ENCODE results near the gene XXYLT1.

XXYLT1 gene

DNA sequence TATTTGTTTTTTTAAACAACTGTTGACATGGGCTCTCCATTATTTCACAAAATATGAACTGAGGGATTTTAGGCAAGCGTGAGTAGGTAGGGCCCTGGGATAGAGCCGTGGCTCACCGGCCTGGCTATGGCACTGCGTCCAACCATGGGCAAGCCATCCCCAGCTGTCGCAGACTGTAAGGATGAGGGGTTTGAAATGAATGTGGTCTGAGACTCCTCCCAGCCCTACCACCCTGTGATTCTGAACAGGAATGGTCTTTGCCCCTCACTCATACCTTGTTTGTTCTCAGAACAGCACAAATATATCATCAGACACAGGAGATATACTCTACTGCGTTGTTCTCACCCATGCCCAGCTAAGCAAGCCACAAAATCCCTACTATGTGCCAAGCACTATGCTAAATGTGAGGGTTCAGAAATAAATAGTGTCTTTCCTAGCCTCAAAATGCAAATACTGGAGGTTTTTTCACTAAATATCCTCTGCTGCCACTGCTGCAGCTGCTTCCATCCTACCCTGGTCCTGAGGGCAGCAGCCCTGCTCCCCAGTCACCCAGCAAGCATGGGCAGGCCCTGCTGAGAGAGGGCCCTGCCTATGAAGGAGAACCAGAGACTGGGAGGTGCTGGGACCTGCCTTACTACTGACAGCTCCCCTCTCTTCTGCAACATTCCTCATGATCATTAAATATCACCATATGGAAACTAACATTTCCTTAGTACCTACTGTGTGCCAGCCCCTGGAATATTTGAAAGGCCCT lies 102.8 kb downstream of the XXYLT1 start:
- intact Hi-C loops (cut with micrococcal nuclease), result loop anchor here (10.0 kb wide), 1 partner anchor 57 kb away; no protein-coding TSS in a partner anchor
- peaks cover 64% of the 10 kb centered on the region for H3K4me1 Mint-ChIP-seq (ENCODE audit: low read depth)
- peaks cover 14% of the 10 kb centered on the region for H3K36me3 Mint-ChIP-seq (ENCODE audit: low read depth)
- no peak overlapping the region for H3K4me3 Mint-ChIP-seq
- H3K9me3 Mint-ChIP-seq, result no peaks in the 10 kb centered on the region
- H3K27me3 Mint-ChIP-seq, result no peaks in the 10 kb centered on the region
- no peak overlapping the region for H3K27ac Mint-ChIP-seq

DNA sequence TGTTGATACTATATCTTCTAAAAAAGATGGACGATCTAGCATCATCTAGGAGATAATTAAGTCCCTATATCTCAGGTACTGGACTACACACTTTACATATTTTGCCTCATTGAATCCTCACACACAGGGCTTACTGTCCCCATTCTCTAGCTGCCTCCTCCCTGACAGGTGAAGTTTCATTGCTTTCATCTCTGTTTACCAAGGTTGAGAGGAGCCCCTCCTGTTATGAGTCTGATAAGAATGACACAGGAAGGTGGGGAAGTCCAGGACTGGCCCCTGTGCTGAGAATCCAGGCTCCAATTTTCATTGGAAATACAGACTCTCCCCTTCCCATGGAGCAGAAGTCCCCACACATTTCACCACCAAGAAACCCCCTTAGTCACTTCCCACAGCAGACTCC lies 105.2 kb downstream of the XXYLT1 start:
- Mint-ChIP-seq H3K9me3 (no peaks in the 10 kb centered on the region), H3K4me3 (no peak overlapping the region), H3K27ac (no peak overlapping the region), H3K36me3 (ENCODE audit: low read depth) (peaks cover 9% of the 10 kb centered on the region), H3K27me3 (no peaks in the 10 kb centered on the region), H3K4me1 (ENCODE audit: low read depth) (peaks cover 64% of the 10 kb centered on the region)
- intact Hi-C loops (cut with micrococcal nuclease), result loop anchor here (10.0 kb wide), 1 partner anchor 59 kb away; no protein-coding TSS in a partner anchor

DNA sequence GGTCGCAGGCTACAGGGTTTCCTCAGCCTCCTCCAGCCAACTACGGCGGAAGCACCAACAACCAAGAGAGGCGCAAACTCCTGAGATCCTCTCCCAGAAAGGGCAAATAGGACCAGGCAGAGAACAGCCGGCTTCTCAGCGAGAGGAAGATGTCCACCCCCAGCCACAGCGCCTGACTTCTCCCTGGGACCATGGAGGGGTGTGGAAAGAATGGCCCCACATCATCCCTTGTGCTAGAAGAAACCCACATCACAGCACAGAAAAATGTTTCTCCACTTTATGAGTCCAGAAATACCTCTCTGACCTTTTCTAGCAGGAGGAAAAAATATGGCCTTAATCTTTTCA lies 105.7 kb downstream of the XXYLT1 start:
- H3K27ac Mint-ChIP-seq, result peak overlapping the region; percentile 78

DNA sequence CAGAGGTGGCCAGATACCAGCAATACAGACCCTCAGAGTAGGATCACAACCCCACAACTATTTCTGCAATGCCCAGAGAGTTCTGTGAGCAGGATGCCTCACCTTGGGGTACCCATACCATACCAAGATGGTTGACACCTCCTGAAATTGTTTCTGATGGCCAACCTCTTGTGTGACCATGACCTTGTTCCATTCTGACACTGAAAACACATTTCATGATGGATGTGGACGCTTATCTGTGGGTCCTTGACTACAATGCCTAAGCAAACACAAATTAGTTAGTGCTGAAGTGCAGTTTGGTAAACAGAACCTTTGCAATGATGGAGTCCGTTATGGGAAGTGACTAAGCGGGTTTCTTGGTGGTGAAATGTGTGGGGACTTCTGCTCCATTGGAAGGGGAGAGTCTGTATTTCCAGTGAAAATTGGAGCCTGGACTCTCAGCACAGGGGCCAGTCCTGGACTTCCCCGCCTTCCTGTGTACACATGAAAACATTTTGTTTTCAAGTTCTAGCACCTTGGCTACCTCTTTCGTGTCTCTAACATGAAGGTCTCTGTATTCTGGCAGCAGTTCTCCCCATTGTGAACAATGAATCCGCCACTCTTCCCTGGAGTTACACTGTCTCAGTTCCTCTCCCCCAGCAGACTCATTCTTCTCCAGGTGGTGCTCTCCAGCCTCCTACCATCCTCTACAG lies 106.2 kb downstream of the XXYLT1 start:
- H3K4me3 Mint-ChIP-seq, result peak overlapping the region; percentile 18
- no peaks in the 10 kb centered on the region for H3K27me3 Mint-ChIP-seq
- peaks cover 13% of the 10 kb centered on the region for H3K36me3 Mint-ChIP-seq (ENCODE audit: low read depth)
- H3K27ac Mint-ChIP-seq, result peak overlapping the region; percentile 78
- intact Hi-C loops (cut with micrococcal nuclease), result loop anchor here (10.0 kb wide), 1 partner anchor 60 kb away; no protein-coding TSS in a partner anchor
- no peaks in the 10 kb centered on the region for H3K9me3 Mint-ChIP-seq
- peaks cover 72% of the 10 kb centered on the region for H3K4me1 Mint-ChIP-seq (ENCODE audit: low read depth)

More for the DNA sequence above, 105.7 kb downstream of the XXYLT1 start:
- Mint-ChIP-seq H3K4me3 (peak overlapping the region; percentile 18), H3K4me1 (ENCODE audit: low read depth) (peaks cover 67% of the 10 kb centered on the region), H3K9me3 (no peaks in the 10 kb centered on the region), H3K36me3 (ENCODE audit: low read depth) (peaks cover 9% of the 10 kb centered on the region), H3K27me3 (no peaks in the 10 kb centered on the region)
- intact Hi-C loops (cut with micrococcal nuclease), result loop anchor here (10.0 kb wide), 1 partner anchor 60 kb away; no protein-coding TSS in a partner anchor

DNA sequence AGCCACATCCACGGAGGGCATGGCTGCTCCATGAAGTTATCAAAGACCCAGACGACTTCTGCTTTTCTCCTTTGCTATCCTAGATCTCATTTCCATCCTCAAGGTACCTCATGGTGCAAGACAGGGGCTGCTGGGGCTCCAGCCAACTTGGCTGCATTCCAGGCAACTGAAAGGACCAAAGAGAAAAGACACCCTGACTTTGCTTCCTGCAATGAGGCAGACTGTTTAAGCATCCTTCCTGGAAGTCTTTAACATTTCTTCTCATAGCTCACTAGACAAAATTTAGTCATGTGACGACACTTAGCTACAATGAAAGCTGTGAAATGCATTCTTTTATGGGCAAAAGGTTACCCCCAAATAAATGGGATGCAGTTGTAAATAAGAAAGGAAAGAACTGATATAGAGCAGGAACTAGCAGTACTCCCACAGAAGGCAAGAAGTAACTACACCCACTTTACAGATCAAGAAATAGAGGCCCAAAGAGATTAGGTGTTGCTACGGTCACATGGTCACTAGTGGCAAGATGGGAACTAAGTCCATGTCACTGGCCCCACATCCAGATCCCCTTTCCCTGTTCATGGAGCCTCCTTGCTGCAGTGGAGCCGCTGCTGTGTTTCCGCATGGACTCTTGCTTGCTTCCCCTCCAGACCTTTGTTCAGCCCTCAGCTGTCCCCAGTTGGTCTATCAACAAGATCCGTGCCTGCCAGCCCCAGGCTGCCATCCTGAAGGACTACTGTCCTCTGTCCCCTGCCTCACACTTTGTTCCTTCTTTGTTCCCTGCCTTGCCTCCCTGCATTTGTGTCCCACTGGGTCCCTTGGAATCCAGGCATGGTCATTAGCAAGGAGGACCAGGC lies 107.0 kb downstream of the XXYLT1 start:
- no peaks in the 10 kb centered on the region for H3K9me3 Mint-ChIP-seq
- H3K36me3 Mint-ChIP-seq (ENCODE audit: low read depth), result peaks cover 18% of the 10 kb centered on the region
- no peak overlapping the region for H3K4me3 Mint-ChIP-seq
- peak overlapping the region; percentile 78 for H3K27ac Mint-ChIP-seq
- no peaks in the 10 kb centered on the region for H3K27me3 Mint-ChIP-seq
- H3K4me1 Mint-ChIP-seq (ENCODE audit: low read depth), result peaks cover 73% of the 10 kb centered on the region
- intact Hi-C loops (cut with micrococcal nuclease), result loop anchor here (10.0 kb wide), 1 partner anchor 61 kb away; no protein-coding TSS in a partner anchor

DNA sequence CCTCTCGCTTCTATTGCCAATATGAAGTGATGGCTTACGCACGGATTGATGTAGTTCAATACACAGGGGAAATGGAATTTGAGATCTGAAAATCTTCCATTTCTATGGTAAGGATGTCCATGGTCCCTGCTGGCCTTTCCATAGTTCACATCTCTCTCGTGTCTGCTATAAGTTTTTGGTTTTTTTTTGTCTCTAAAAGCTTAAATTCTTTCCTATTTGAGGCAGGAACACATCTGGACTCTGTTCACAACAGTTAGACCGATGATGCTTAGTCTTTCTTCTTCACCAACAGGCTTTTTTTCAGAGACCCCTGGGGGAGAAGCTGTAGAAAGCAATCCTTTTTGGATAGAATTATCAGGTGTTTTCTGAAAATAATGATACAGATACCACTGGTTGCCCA lies 108.1 kb downstream of the XXYLT1 start:
- Mint-ChIP-seq H3K9me3 (no peaks in the 10 kb centered on the region), H3K4me1 (ENCODE audit: low read depth) (peaks cover 85% of the 10 kb centered on the region), H3K27ac (no peak overlapping the region), H3K27me3 (no peaks in the 10 kb centered on the region), H3K4me3 (no peak overlapping the region), H3K36me3 (ENCODE audit: low read depth) (peaks cover 22% of the 10 kb centered on the region)
- intact Hi-C loops (cut with micrococcal nuclease), result loop anchor here (10.0 kb wide), 1 partner anchor 62 kb away; no protein-coding TSS in a partner anchor

DNA sequence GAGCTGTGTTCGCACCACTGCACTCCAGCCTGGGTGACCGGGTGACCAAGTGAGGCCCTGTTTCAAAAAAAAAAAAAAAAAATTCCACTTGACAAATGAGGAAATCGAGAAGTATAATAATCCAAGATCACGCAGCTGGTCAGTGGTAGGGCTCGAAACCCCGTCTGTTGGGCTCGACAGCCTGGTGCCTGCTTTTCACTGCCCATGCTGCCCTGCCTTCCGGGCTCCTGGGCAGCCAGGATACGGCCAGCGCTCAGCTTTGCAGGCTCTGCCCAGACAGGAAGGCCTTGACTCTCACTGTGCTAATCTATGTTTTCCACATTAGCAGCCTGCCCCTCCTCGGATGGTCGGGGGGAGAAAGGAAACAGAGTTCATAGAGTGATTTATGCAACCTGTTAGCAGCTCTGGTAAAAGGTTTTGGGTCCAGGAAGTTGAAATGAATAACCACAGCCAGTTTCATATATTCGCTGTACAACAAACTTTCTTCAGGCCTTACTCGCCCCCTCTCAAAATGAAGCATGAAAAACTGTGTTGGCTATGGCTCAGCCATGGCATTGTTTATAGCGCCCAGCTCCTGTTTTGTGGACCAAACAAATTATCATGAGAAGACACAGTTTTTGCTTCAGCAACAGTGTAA lies 108.8 kb downstream of the XXYLT1 start:
- H3K4me1 Mint-ChIP-seq (ENCODE audit: low read depth), result peaks cover 91% of the 10 kb centered on the region
- H3K4me3 Mint-ChIP-seq, result no peak overlapping the region
- H3K36me3 Mint-ChIP-seq (ENCODE audit: low read depth), result peaks cover 22% of the 10 kb centered on the region
- no peaks in the 10 kb centered on the region for H3K9me3 Mint-ChIP-seq
- intact Hi-C loops (cut with micrococcal nuclease), result loop anchor here (10.0 kb wide), 1 partner anchor 63 kb away; no protein-coding TSS in a partner anchor
- H3K27ac Mint-ChIP-seq, result peak overlapping the region; percentile 71
- no peaks in the 10 kb centered on the region for H3K27me3 Mint-ChIP-seq

DNA sequence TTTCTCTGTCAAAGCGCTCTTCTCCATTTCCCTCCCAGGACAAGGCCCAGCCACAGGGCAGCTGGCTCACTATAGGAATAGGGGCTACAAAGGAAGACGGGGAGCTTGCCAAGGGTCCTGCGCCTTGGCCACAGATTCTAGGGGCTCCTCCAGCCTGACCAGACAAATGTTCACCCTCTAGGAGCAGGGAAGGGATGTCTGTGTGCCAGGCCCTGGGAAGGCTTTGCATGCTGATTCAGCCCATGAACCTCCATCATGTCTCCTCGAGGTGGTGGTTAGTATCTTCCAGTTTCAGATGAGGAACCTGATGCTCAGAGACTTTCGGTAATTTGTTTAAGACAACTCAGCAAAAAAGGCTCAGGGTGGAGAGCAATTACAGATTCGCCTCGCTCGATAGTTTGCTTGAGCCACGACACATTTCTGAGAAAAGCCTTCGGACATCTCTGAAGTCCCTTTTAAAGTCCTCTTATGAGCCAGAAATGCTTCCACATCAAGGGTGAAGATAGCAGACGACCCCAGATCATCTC lies 110.0 kb downstream of the XXYLT1 start:
- H3K4me3 Mint-ChIP-seq, result no peak overlapping the region
- H3K27ac Mint-ChIP-seq, result peak overlapping the region; percentile 64
- no peaks in the 10 kb centered on the region for H3K9me3 Mint-ChIP-seq
- H3K27me3 Mint-ChIP-seq, result no peaks in the 10 kb centered on the region
- peaks cover 85% of the 10 kb centered on the region for H3K4me1 Mint-ChIP-seq (ENCODE audit: low read depth)
- intact Hi-C loops (cut with micrococcal nuclease), result loop anchor here (10.0 kb wide), 1 partner anchor 64 kb away; no protein-coding TSS in a partner anchor
- peaks cover 29% of the 10 kb centered on the region for H3K36me3 Mint-ChIP-seq (ENCODE audit: low read depth)

DNA sequence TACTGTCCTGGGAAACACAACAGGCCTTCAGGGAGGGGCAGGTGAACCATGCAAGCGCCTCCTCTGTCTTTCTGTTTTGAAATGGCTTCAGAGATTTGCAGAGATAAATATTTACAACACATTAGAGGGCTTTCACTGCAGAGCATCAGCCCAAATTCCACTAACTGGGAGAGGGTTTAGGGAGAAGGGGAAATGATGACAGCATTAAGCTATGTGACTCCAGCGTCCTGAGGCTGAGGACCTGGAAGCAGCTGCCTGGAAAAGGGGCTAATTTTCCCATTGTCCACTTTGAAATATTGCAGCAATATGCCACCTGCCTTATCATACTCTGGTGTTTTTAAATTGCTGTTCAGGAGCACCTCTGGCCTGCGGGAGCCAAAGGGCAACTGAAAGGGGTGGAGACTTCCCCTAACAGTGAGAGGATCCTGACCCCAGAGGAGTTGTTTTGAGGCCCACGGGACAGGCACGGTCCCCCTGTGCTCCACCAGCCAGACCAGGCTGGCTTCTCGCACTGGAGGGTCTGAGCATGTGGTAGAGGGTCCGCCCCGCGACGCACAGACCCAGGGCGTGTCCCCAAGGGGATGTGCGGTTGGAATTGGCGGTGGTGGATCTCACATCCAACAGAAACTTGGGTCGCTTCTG lies 110.6 kb downstream of the XXYLT1 start:
- peaks cover 85% of the 10 kb centered on the region for H3K4me1 Mint-ChIP-seq (ENCODE audit: low read depth)
- H3K27ac Mint-ChIP-seq, result peak overlapping the region; percentile 64
- peaks cover 35% of the 10 kb centered on the region for H3K36me3 Mint-ChIP-seq (ENCODE audit: low read depth)
- no peak overlapping the region for H3K4me3 Mint-ChIP-seq
- H3K9me3 Mint-ChIP-seq, result no peaks in the 10 kb centered on the region
- intact Hi-C loops (cut with micrococcal nuclease), result loop anchor here (10.0 kb wide), 1 partner anchor 64 kb away; no protein-coding TSS in a partner anchor
- no peaks in the 10 kb centered on the region for H3K27me3 Mint-ChIP-seq

DNA sequence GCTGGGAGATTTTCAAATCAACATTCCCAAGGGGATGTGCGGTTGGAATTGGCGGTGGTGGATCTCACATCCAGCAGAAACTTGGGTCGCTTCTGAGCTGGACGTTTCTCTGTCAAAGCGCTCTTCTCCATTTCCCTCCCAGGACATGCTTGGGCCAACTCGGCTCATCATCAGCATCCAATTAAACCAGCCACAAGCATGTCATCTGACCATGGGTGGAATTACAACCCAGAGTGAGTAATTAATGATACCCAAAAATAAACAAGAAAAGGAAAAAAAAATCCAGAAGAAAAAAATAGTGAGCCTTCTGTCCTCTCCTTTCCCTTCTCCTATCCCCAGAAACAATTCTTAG lies 111.2 kb downstream of the XXYLT1 start:
- Mint-ChIP-seq H3K36me3 (ENCODE audit: low read depth) (peaks cover 40% of the 10 kb centered on the region), H3K27me3 (no peaks in the 10 kb centered on the region), H3K4me3 (no peak overlapping the region), H3K4me1 (ENCODE audit: low read depth) (peaks cover 85% of the 10 kb centered on the region), H3K27ac (no peak overlapping the region), H3K9me3 (no peaks in the 10 kb centered on the region)
- intact Hi-C loops (cut with micrococcal nuclease), result loop anchor here (10.0 kb wide), 1 partner anchor 65 kb away; no protein-coding TSS in a partner anchor

DNA sequence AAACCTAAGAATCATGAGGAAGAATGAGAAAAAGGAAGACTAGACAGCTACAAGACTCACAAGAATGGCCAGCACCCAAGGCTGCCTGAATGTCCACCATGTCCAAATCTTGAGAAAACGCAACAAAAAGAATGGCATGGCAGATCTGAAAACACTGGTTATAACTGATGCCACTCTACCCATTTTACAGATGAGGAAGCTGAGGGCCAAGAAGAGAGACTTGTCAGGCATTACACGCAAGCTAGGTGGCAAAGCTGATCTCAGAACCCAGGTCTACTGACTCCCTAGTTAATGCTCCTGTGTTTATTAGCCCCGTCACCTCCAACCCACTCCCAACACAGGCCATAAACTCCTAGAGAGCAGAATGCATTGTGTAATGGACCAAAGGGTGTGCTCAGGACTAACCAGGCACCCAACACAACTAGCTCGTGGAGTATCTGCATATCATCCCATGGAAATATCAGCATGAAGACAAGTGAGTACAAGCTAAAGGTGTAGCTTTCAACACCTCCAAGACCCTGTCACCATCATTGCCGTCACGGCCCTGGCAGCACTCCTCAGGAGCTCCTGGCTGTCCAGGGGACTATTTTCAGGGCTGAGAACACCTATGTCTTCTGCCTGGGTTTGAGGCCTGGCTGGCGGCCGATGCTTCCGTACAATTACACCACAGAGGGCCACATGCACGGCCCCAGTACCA lies 111.7 kb downstream of the XXYLT1 start:
- H3K27me3 Mint-ChIP-seq, result no peaks in the 10 kb centered on the region
- intact Hi-C loops (cut with micrococcal nuclease), result no loop called here
- H3K4me1 Mint-ChIP-seq (ENCODE audit: low read depth), result peaks cover 85% of the 10 kb centered on the region
- H3K4me3 Mint-ChIP-seq, result no peak overlapping the region
- H3K9me3 Mint-ChIP-seq, result no peaks in the 10 kb centered on the region
- H3K27ac Mint-ChIP-seq, result no peak overlapping the region
- peaks cover 43% of the 10 kb centered on the region for H3K36me3 Mint-ChIP-seq (ENCODE audit: low read depth)

DNA sequence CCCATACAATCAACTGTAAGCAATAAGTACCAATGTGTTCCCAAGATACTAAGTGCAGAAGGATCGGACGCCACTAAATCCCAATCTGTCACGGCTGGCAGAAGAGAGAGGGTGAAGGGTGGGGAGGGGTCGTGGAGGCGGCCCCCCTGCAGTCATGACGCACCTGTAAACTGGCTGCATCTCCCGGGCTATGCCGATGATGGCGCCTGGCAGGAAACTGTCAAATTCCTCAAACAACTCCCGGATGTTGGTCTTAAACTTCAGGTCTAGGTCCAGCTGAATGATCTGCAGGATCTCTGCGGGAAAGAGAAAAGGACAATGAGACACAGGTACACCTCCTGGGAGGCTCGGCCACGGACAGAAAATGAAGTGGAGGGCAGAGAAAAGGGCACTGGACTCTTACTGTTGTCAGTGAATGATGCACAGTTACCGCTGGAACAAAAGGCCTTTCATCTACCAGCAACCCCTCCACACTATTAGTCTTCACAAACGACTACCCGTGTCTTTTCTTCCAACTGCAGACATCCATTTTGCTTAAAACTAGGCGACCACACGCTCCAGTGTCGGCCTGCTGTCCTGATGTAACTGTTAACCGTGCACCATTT lies 114.6 kb downstream of the XXYLT1 start:
- H3K27me3 Mint-ChIP-seq, result no peaks in the 10 kb centered on the region
- intact Hi-C loops (cut with micrococcal nuclease), result no loop called here
- peaks cover 63% of the 10 kb centered on the region for H3K4me1 Mint-ChIP-seq (ENCODE audit: low read depth)
- no peak overlapping the region for H3K4me3 Mint-ChIP-seq
- H3K9me3 Mint-ChIP-seq, result no peaks in the 10 kb centered on the region
- H3K36me3 Mint-ChIP-seq (ENCODE audit: low read depth), result peaks cover 61% of the 10 kb centered on the region
- no peak overlapping the region for H3K27ac Mint-ChIP-seq
